CD14-positive monocyte (primary cell): ENCODE measurements around the gene FBN2. TPM values are rescaled to one million over a fixed set of nuclear protein-coding genes. Genes with fewer than 3 reads are reported as not detected.

ENCODE experiments used
- DNase-seq, 3 donors: peaks; one replicate each; pipeline ENCODE4 v3.0.0-alpha.2; 2011 to 2022
- H2AFZ ChIP-seq: 2 replicates; pipeline ENCODE4 v1.6.0; 2012; ENCODE audit warnings: mild to moderate bottlenecking, low read depth, low read length, inconsistent platforms; ENCODE audit not compliant: insufficient read depth, poor library complexity, severe bottlenecking
- H3K27ac ChIP-seq, 2 donors: 1 replicate in 1 of 2; 2 replicates in 1 of 2; pipeline ENCODE4 v1.5.1; 2012 to 2013; ENCODE audit warnings: low read length in 2 of 2, control low read depth in 1 of 2, inconsistent platforms in 1 of 2, low read depth in 1 of 2, mild to moderate bottlenecking in 1 of 2
- H3K27me3 ChIP-seq, 2 donors: one replicate each; pipeline versions ENCODE4 v1.6.0 to v1.6.1; 2011 to 2013; ENCODE audit warnings: low read length in 2 of 2; ENCODE audit not compliant: control insufficient read depth in 2 of 2, insufficient read depth in 2 of 2
- H3K36me3 ChIP-seq, 2 donors: replicated peaks in 1 of 2; 1 replicate in 1 of 2; 2 replicates in 1 of 2; pipeline versions ENCODE4 v1.5.1 to v1.6.1; 2012 to 2013; ENCODE audit warnings: low read length in 2 of 2, control low read depth in 1 of 2, inconsistent platforms in 1 of 2, mild to moderate bottlenecking in 1 of 2; ENCODE audit not compliant: insufficient read depth in 2 of 2, control insufficient read depth in 1 of 2
- H3K4me1 ChIP-seq, 2 donors: 1 replicate in 1 of 2; 2 replicates in 1 of 2; pipeline versions ENCODE4 v1.5.1 to v1.6.1; 2012 to 2013; ENCODE audit warnings: low read length in 2 of 2, control low read depth in 1 of 2, inconsistent platforms in 1 of 2, mild to moderate bottlenecking in 1 of 2, moderate library complexity in 1 of 2; ENCODE audit not compliant: insufficient read depth in 2 of 2, control insufficient read depth in 1 of 2
- H3K4me2 ChIP-seq: replicated peaks from 2 replicates; pipeline ENCODE3; 2012; ENCODE audit warnings: low read length, moderate library complexity, mild to moderate bottlenecking; ENCODE audit not compliant: poor library complexity, severe bottlenecking; ENCODE audit errors: extremely low read depth
- H3K4me3 ChIP-seq, 3 experiments: fragments of 200-600 bp in 1 of 3; sonication (generic) in 1 of 3; replicated peaks in 1 of 3; 1 replicate in 2 of 3; 2 replicates in 1 of 3; pipeline ENCODE4 v1.5.1; 2011 to 2013; ENCODE audit warnings: low read length in 3 of 3, mild to moderate bottlenecking in 3 of 3, control low read depth in 2 of 3, low read depth in 2 of 3, inconsistent platforms in 1 of 3, moderate library complexity in 1 of 3
- H3K79me2 ChIP-seq: 2 replicates; pipeline ENCODE4 v1.6.0; 2012; ENCODE audit warnings: mild to moderate bottlenecking, control low read depth, inconsistent platforms, low read length, moderate library complexity; ENCODE audit not compliant: insufficient read depth
- H3K9ac ChIP-seq: 2 replicates; pipeline ENCODE4 v1.6.0; 2017; ENCODE audit warnings: low read length, mild to moderate bottlenecking; ENCODE audit not compliant: insufficient read depth, poor library complexity, severe bottlenecking
- H3K9me3 ChIP-seq, 2 donors: replicated peaks in 1 of 2; 1 replicate in 1 of 2; 2 replicates in 1 of 2; pipeline versions ENCODE4 v1.5.1 to v1.6.1; 2012 to 2013; ENCODE audit warnings: low read length in 2 of 2, control low read depth in 1 of 2; ENCODE audit not compliant: control insufficient read depth in 1 of 2, insufficient read depth in 1 of 2
- H4K20me1 ChIP-seq: 2 replicates; pipeline ENCODE4 v1.6.0; 2012; ENCODE audit warnings: mild to moderate bottlenecking, low read length, control low read depth, moderate library complexity; ENCODE audit not compliant: insufficient read depth
- H3K27ac Mint-ChIP-seq, 7 donors: one replicate each; pipeline ENCODE4 v1.8.0; 2020; ENCODE audit warnings: mild to moderate bottlenecking in 7 of 7, mixed read lengths in 7 of 7, moderate library complexity in 6 of 7, inconsistent platforms in 2 of 7
- H3K27me3 Mint-ChIP-seq, 3 donors: one replicate each; pipeline ENCODE4 v1.8.0; 2021 to 2022; ENCODE audit warnings: low read depth in 3 of 3, mild to moderate bottlenecking in 3 of 3, mixed read lengths in 3 of 3, moderate library complexity in 3 of 3, inconsistent platforms in 1 of 3
- H3K36me3 Mint-ChIP-seq, 2 donors: one replicate each; pipeline ENCODE4 v1.8.0; 2020; ENCODE audit warnings: mixed read lengths in 2 of 2, inconsistent platforms in 1 of 2, mild to moderate bottlenecking in 1 of 2
- H3K4me1 Mint-ChIP-seq: one replicate; pipeline ENCODE4 v1.8.0; 2020; ENCODE audit warnings: mild to moderate bottlenecking, mixed read lengths
- H3K4me3 Mint-ChIP-seq, 2 donors: one replicate each; pipeline ENCODE4 v1.8.0; 2020; ENCODE audit warnings: mild to moderate bottlenecking in 2 of 2, mixed read lengths in 2 of 2, moderate library complexity in 1 of 2
- H3K9me3 Mint-ChIP-seq, 7 donors: one replicate each; pipeline ENCODE4 v1.8.0; 2020 to 2022; ENCODE audit warnings: mixed read lengths in 7 of 7, mild to moderate bottlenecking in 6 of 7, moderate library complexity in 6 of 7, inconsistent platforms in 2 of 7
- CTCF ChIP-seq: fragments of 200-600 bp; IDR thresholded peaks from one replicate; pipeline ENCODE4 v1.8.0; 2022; ENCODE audit warnings: antibody characterized with exemption, mild to moderate bottlenecking
- WGBS: methylation state at CpG from one replicate; pipeline ENCODE4 v1.1.5; 2013; ENCODE audit warnings: missing lambda C conversion rate; ENCODE audit not compliant: insufficient coverage; 5-methylcytosine and 5-hydroxymethylcytosine counted together
- intact Hi-C, 2 donors: fragments of 100-400 bp; cut with micrococcal nuclease; formaldehyde crosslinking; loops; one replicate each; pipeline versions ENCODE4 v1.15.0 to v1.15.1; 2023
- polyA plus RNA-seq, 3 donors: library from polyadenylated mRNA; depleted of rRNA in 1 of 3; unstranded in 2 of 3; stranded (reverse) in 1 of 3; fragments of 300-500 nt in 2 of 3; fragments of >200 nt in 1 of 3; fragmentation: Illumina TruSeq in 2 of 3; gene quantifications; 1 replicate in 2 of 3; 2 replicates in 1 of 3; pipeline ENCODE4 v1.2.3, GENCODE V29; 2012 to 2021

Gene FBN2
- polyA plus RNA-seq, 3 donors, result 0.85 to 19.3 (median 4.2) TPM

GRCh38 chr5:128480158-128480557, 57.9 kb downstream of the FBN2 start:
- intact Hi-C loops, result no loop called here
- Mint-ChIP-seq H3K9me3 (peaks cover 0 to 3% (median 0%) of the 10 kb centered on the region in 7 donors), H3K4me3 (no peak overlapping the region), H3K36me3 (peaks cover 0 to 4% of the 10 kb centered on the region in 2 donors), H3K27me3 (peaks cover 0 to 2% (median 2%) of the 10 kb centered on the region in 3 donors), H3K4me1 (no peaks in the 10 kb centered on the region), H3K27ac (no peak overlapping the region)
- H3K4me2 ChIP-seq, result no peak overlapping the region
- no peak overlapping the region for H3K27ac ChIP-seq
- no peak for DNase-seq
- H3K36me3 ChIP-seq, result no peaks in the 10 kb centered on the region
- H4K20me1 ChIP-seq, result no peaks in the 10 kb centered on the region
- no peak overlapping the region for H2AFZ ChIP-seq
- WGBS, result no CpG with 5 or more reads among the region's 1 CpG
- H3K9ac ChIP-seq, result no peak overlapping the region
- no peaks in the 10 kb centered on the region for H3K79me2 ChIP-seq
- no peaks in the 10 kb centered on the region for H3K4me1 ChIP-seq
- no peaks in the 10 kb centered on the region for H3K27me3 ChIP-seq
- no peak overlapping the region for H3K4me3 ChIP-seq
- TF ChIP-seq CTCF, result no peak
- H3K9me3 ChIP-seq, result no peaks in the 10 kb centered on the region

GRCh38 chr5:128478386-128479368, 59.4 kb downstream of the FBN2 start:
- no peak overlapping the region for H3K4me2 ChIP-seq
- DNase-seq, result no peak
- H3K27ac ChIP-seq, result no peak overlapping the region
- H3K4me3 Mint-ChIP-seq, result no peak overlapping the region
- no peaks in the 10 kb centered on the region for H3K4me1 Mint-ChIP-seq
- no peaks in the 10 kb centered on the region for H4K20me1 ChIP-seq
- H2AFZ ChIP-seq, result no peak overlapping the region
- WGBS, result no CpG with 5 or more reads among the region's 6 CpGs
- no peak overlapping the region for H3K9ac ChIP-seq
- peaks cover 0 to 4% of the 10 kb centered on the region in 2 donors for H3K36me3 ChIP-seq
- peaks cover 0 to 1% (median 0%) of the 10 kb centered on the region in 7 donors for H3K9me3 Mint-ChIP-seq
- H3K27me3 ChIP-seq, result no peaks in the 10 kb centered on the region
- H3K4me3 ChIP-seq, result no peak overlapping the region
- no peaks in the 10 kb centered on the region for H3K9me3 ChIP-seq
- H3K4me1 ChIP-seq, result no peaks in the 10 kb centered on the region
- intact Hi-C loops, result no loop called here
- peaks cover 0 to 6% of the 10 kb centered on the region in 2 donors for H3K36me3 Mint-ChIP-seq
- peaks cover 0 to 2% (median 2%) of the 10 kb centered on the region in 3 donors for H3K27me3 Mint-ChIP-seq
- H3K79me2 ChIP-seq, result no peaks in the 10 kb centered on the region
- no peak overlapping the region for H3K27ac Mint-ChIP-seq
- TF ChIP-seq CTCF, result no peak
